Stimulated activated CD8-positive, alpha-beta memory T cell treated with anti-CD3 and anti-CD28 coated beads, Interleukin-7, amount 100 ng/mL, for 4 hours (primary cell): ENCODE data around the gene KIF3B.
A peak's percentile ranks its signal among the peaks of the same experiment; 100 is the strongest.
"Not testable (repeated sequence)": the region's sequence is repeated elsewhere in the genome, so short reads cannot be mapped to it uniquely, and the experiment has no call there.

Experiments
- DNase-seq, 2 donors: peaks; one replicate each; pipeline ENCODE4 v3.0.0-alpha.2; 2020; ENCODE audit warnings: low read depth in 2 of 2

Gene KIF3B

DNA sequence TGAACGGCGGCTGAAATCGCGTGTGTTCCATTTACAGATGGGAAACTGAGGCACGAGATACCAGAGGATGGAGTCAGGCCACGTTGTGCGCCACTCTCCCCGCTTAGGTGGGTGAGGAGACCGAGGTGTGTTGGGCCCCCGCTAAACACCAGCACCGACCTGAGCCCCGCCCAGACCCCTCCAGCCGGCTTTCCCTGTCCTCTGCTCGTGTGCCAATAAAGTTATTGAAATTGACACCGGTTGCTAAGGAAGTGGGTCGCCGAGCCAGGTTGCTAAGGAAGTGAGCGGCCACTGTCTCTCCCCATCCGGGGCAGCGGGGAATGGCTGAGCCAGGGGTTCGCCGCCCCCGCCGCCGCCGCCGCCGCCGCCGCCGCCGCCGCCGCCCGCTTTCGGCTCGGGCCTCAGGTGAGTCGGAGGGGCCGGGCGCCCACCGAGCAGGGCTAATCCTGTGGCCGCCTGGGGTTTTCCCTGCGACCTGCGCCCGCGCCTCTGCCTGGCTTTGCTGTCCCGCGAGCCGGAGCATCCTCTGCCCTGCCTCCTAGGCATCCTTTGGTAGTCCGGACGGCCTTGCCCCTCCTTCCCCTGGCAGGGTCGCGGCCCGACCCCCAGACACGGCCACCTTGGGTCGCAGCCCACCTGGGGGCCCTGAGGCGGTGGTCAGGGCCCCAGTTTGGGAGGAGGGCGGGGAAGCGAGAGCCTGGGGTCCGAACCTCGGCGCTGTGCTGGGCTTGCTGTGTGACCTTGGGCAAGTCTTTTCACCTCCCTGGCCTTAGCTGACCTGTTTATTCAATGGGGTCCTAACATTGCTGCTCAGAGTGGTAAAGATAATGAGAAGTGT, at the start of gene KIF3B:
TSS of gene KIF3B (plus strand) at position 291 of the 838 bp plus-strand sequence. CDS start 32,127 bp downstream, outside the sequence.
- peak; percentile 83 to 87 for DNase-seq

GRCh38 chr20:32227744-32228688, 49.4 kb upstream of the KIF3B start:
- DNase-seq, result no peak

- no peak for DNase-seq
These were observed 48.2 kb upstream of the KIF3B start for GRCh38 chr20:32229251-32229747.

- no peak for DNase-seq
These were observed 46.7 kb upstream of the KIF3B start for GRCh38 chr20:32230707-32231106.

DNA sequence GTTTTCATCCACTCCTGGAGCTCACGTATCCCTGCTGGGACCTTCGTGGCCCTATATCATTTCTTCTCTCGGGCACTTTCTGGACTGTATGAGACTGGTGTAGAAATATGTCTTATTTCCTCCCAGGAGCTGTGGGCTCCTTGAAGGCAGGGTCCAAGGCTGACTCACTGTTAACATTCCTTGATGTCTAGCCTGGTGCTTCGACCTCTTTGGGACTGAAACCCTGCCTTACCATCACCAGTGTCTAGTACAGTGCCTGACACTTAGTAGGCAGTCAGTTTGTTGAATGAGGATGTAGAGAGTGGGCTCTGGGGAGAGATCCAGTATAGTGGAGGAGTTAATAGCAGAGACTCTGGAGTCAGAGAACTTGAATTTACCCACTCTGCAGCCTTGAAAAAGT, 46.2 kb upstream of the KIF3B start:
- DNase-seq, result no peak

DNA sequence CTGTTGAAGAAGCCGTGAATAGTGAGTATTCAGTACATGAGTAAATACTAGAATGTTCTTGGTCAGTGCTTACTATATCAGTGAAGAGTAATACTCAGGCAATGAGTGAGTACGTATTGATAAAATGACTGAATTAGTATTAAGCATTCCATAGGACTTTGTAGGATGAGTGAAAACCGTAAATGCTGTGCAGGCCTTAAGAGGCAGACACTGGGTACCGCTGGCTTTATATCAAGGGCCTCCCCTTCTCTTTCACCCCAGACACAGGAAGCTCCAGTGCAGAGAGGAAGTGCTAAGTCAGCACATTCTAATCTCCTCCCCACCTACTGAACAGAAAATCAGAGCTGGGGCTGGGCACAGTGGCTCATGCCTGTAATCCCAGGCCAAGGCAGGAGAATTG, 45.6 kb upstream of the KIF3B start:
- peak in 1 of 2 donors; percentile 16 for DNase-seq

- DNase-seq, result no peak
These were observed 45.0 kb upstream of the KIF3B start for GRCh38 chr20:32232326-32232886.

- no peak for DNase-seq
These were observed 44.2 kb upstream of the KIF3B start for GRCh38 chr20:32233286-32233685.

DNA sequence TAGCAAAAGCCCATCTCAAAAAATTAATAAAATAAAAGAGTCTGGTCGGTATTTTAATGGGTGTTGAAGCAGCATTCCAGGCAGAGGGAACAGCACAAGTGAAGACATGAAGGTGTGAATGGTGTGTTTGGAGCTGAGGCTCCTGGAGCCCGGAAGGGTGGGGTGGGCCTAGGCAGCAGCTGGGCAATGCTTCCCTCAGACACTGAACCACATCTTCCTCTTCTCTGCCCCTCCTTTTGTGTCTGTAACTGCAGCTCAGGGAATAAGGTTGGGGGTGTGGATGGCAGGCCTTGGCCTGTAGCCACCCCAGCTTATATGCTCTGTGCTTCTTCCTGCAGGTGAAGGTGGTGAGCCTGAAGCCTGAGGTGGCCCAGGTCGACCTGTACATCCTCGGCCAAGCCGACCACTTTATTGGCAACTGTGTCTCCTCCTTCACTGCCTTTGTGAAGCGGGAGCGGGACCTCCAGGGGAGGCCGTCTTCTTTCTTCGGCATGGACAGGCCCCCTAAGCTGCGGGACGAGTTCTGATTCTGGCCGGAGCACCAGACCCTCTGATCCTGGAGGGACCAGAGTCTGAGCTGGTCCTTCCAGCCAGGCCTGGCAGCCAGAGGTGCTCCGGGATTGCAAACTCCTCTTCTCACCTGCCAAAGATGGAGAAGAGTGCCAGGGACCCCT, 43.2 kb upstream of the KIF3B start:
- no peak for DNase-seq

DNA sequence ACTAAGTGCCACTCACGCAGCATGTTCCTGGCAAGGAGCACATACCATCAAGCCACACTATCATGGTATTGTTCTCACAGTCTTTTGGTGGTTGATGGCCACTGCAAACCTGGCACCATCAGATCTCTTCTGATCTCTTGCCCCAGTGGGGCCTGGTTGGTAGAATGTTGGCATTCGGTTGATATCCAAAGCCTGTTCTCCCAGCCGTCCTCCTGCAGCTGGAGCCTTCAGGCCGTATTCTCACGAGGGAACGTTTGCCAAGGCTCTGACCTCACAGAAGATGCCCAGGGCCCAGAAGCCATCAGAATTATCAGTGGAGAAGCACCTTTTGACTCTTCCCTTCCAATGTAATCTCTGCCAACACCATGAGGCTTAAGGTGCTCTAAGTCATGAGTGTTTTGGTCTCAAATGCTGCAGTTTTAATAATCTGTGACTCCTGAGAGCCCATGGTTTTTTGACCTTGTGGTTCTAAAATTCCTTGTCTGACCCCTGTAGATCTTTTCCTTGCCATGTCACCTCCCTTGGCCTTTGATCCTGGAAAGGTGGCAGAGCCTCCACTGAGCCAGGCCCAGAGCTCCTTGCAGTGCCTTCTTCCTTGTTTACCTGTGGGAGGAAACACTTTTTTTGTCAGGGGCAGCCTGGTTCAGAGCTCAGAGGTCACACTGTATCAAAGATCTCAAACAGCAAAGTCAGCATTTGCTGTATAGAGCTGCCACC, 42.0 kb upstream of the KIF3B start:
- DNase-seq, result no peak

GRCh38 chr20:32236048-32236533, 41.4 kb upstream of the KIF3B start:
- DNase-seq, result no peak

GRCh38 chr20:32236819-32237218, 40.6 kb upstream of the KIF3B start:
- no peak for DNase-seq

DNA sequence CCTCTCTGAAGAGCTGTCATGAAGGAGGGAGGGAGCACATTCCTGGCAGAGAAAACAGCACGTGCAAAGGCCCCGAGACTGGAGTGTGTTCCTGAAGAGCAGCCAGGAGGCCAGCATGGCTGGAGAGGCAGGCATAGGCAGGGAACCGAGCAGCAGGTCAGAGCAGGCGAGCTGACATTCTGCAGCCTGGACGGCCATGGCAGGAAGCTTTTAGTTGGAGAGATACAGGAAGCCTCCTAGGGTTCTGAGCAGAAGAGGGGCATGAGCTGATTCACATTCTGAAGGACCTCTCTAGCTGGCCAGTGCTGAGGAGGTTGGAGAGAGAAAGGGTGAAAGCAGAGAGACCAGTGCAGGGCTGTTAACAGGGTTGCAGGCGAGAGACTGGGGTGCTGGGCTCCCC, 40.0 kb upstream of the KIF3B start:
- no peak for DNase-seq

GRCh38 chr20:32238483-32239425, 38.7 kb upstream of the KIF3B start:
- no peak for DNase-seq

- DNase-seq, result no peak
These were observed 37.2 kb upstream of the KIF3B start for GRCh38 chr20:32240205-32240604.

DNA sequence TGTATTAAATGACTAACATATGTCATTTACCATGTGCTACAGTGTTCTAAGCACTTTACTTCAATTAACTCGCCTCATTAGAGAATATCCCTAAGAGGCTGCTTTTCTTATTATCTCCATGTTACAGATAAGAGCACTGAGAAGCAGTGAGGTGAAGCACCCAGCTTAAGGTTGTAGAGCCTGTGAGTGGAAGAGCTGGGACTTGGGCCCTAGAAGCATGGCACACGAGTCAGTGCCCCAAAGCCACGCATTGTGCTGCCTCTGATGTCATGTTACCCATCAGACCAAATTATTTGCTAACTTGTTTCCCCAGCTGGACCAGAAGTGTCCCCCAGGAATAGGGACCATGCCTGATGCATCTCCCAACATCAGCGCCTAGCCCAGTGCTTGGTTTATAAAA, 35.6 kb upstream of the KIF3B start:
- DNase-seq, result no peak

DNA sequence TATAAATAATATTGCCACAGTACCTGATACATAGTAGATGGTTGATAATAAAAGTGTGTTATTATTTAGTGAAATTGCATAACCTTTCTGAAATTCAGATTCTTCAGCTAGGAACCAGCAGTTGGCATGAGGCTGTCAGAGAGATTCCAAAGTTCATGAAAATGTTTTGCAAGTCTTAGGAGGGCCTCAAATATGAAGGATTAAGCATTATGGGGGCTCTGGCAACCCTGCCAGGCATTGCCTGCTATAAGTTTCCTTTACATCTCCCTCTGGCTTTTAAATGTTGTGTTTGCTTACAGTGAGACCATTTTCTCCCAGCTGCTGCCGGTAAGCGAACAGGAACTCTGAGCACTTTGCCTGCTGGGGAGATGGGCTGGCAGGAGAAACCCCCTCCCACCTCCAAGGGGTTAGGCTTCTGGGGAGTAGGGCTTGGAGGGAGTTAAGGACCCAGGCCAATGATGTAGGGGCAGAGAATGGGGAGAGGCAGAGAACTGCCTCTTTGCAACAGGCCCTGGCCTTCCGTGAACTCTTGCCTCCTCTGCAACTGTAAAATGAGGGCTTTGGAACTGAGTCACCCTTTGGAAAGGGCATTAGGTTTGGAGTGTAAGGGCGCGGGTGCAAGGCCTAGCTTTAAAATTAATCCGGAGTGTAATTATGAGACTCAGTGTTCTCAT, 33.2 kb upstream of the KIF3B start:
- DNase-seq, result no peak

- DNase-seq, result no peak
These were observed 32.5 kb upstream of the KIF3B start for GRCh38 chr20:32244959-32245358.

DNA sequence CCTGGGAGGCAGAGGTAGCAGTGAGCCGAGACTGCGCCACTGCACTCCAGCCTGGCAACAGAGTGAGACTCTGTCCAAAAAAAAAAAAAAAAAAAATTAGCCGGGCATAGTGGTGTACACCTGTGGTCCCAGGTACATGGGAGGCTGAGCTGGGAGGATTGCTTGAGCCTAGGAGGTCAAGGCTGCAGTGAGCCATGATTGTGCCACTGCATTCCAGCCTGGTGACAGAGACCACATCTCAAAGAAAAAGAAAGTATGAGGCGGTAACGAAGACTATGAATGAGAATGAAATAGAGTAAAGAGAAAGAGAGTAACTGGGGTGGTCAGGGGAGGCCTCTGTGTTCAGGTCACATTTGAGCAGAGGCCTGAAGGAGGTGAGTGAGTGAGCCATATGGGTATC, 31.2 kb upstream of the KIF3B start:
- not testable (repeated sequence) for DNase-seq
